BJ (cell line): Measurements from ENCODE around the gene UQCRQ. TPM values are rescaled to one million over a fixed set of nuclear protein-coding genes. Genes with fewer than 3 reads are reported as not detected.
A peak's percentile ranks its signal among the peaks of the same experiment; 100 is the strongest.

Source experiments
- CTCF ChIA-PET: fragments of 350-600 bp; formaldehyde crosslinking; extraction: SDS; loops from one replicate; lab custom pipeline; 2021; ENCODE audit warnings: antibody characterized with exemption, inconsistent platforms; lab: Yijun Ruan, JAX
- POLR2A ChIA-PET: fragments of 300-600 bp; sonication (Branson Sonifier 250); formaldehyde crosslinking; extraction: SDS; loops from one replicate; lab custom pipeline; 2021; ENCODE audit warnings: antibody characterized with exemption; lab: Charles Lee
- DNase-seq: peaks from one replicate; pipeline ENCODE4 v3.0.0-alpha.2; 2011; ENCODE audit warnings: low read depth
- H3K27me3 ChIP-seq: 2 replicates; pipeline ENCODE4 v1.6.0; 2011; ENCODE audit warnings: low read length; ENCODE audit not compliant: control insufficient read depth, insufficient read depth
- H3K36me3 ChIP-seq: 2 replicates; pipeline ENCODE4 v1.5.1; 2011; ENCODE audit warnings: low read length; ENCODE audit not compliant: control insufficient read depth, insufficient read depth
- H3K4me3 ChIP-seq: 2 replicates; pipeline ENCODE4 v1.5.1; 2011; ENCODE audit warnings: low read depth, mild to moderate bottlenecking, control low read depth, low read length
- polyA plus RNA-seq: library from polyadenylated mRNA; depleted of rRNA; stranded (reverse); fragments of >200 nt; gene quantifications from 2 replicates; pipeline ENCODE4 v1.2.3, GENCODE V29; 2011
- TF ChIP-seq, protein P1 (sequence below): IDR thresholded peaks from 2 replicates; pipeline ENCODE4 v1.5.1; 2011; ENCODE audit warnings: low read depth, mild to moderate bottlenecking, control low read depth, inconsistent platforms, low read length, moderate library complexity; ENCODE audit not compliant: insufficient read depth

The UQCRQ gene
- polyA plus RNA-seq, 1 experiment: 289 TPM

DNA sequence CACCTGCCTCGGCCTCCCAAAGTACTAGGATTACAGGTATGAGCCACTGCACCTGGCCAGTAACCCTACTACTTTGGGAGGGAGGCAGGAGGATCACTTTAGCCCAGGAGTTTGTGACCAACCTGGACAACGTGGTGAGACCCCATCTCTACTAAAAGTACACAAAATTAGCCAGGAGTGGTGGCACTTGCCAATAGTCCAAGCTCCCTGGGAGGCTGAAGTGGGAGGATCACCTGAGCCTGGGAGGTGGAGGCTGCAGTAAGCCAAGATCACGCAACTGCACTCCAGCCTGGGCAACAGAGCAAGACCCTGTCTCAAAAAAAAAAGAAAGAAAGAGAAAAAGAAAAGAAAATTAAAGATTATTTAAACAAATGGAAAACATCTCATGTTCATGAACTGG lies 10.4 kb upstream of the UQCRQ start:
- Histone ChIP-seq H3K27me3 (no peaks in the 10 kb centered on the region), H3K4me3 (no peak overlapping the region), H3K36me3 (no peaks in the 10 kb centered on the region)
- CTCF ChIA-PET: interaction anchor here (3.7 kb wide), 1 partner anchor 10 kb away, joined by 15 read pairs; the partner anchor contains the start of genes GDF9 and UQCRQ
- no peak for DNase-seq
- TF ChIP-seq, protein P1, sequence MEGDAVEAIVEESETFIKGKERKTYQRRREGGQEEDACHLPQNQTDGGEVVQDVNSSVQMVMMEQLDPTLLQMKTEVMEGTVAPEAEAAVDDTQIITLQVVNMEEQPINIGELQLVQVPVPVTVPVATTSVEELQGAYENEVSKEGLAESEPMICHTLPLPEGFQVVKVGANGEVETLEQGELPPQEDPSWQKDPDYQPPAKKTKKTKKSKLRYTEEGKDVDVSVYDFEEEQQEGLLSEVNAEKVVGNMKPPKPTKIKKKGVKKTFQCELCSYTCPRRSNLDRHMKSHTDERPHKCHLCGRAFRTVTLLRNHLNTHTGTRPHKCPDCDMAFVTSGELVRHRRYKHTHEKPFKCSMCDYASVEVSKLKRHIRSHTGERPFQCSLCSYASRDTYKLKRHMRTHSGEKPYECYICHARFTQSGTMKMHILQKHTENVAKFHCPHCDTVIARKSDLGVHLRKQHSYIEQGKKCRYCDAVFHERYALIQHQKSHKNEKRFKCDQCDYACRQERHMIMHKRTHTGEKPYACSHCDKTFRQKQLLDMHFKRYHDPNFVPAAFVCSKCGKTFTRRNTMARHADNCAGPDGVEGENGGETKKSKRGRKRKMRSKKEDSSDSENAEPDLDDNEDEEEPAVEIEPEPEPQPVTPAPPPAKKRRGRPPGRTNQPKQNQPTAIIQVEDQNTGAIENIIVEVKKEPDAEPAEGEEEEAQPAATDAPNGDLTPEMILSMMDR: no peak
- POLR2A ChIA-PET: no interaction called here

DNA sequence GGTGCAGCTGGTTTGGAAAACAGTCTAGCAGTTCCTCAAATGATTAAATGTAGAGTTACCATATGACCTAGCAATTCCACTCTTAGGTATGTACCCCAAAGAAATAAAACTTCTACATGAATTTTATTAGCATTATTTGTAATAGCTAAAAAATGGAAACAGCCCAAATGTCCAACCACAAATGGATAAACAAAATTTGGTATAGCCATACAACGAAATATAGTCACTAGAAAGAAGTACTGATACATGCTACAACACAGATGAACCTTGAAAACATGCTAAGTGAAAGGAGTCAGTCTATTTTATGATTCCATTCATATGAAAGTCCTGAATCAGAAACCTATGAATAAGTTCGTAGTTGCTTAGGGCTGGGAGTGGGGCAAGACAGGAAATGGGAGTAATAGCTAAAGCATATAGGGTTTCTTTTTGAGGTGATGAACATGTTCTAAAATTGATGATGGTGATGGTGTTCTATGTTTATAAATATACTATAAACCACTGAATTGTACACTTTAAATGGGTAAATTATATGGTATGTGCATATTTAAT lies 6.5 kb upstream of the UQCRQ start:
- ChIA-PET POLR2A (no interaction called here), CTCF (interaction anchor here (1.6 to 11.5 kb wide), 2 partner anchors 10 to 30 kb away, joined by 5 to 71 read pairs; partner anchors contain the start of gene SHROOM1)
- no peaks in the 10 kb centered on the region; the same call in 1 of the 2 replicates for H3K27me3 ChIP-seq
- H3K4me3 ChIP-seq: no peak overlapping the region
- no peak for DNase-seq
- H3K36me3 ChIP-seq: no peaks in the 10 kb centered on the region
- TF ChIP-seq, protein P1: no peak

DNA sequence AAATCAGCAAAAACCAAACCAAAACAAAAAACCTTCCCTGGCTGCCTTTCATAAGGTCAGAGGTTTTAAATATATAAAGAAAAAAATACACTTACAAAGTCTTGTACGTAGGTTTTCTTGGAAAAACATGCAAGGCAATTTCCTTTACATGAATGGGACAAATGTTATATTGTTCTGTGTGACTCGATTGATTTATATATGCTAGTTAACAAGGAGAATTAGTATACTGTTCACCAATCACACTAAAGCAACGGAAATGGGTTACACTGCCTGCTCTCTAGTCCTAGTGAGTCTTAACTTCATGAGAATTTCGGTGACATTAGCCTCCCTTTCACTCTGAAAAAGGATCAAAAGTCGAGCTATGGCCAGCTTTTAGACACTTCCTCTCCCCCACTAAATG lies 5.7 kb upstream of the UQCRQ start:
- ChIA-PET POLR2A (no interaction called here), CTCF (interaction anchor here (1.0 to 11.5 kb wide), 4 partner anchors 14 to 40 kb away, joined by 3 to 71 read pairs (median 6); partner anchors contain the start of gene SHROOM1)
- Histone ChIP-seq H3K27me3 (no peaks in the 10 kb centered on the region; the same call in 1 of the 2 replicates), H3K4me3 (no peak overlapping the region), H3K36me3 (no peaks in the 10 kb centered on the region)
- TF ChIP-seq, protein P1: no peak
- DNase-seq: no peak

DNA sequence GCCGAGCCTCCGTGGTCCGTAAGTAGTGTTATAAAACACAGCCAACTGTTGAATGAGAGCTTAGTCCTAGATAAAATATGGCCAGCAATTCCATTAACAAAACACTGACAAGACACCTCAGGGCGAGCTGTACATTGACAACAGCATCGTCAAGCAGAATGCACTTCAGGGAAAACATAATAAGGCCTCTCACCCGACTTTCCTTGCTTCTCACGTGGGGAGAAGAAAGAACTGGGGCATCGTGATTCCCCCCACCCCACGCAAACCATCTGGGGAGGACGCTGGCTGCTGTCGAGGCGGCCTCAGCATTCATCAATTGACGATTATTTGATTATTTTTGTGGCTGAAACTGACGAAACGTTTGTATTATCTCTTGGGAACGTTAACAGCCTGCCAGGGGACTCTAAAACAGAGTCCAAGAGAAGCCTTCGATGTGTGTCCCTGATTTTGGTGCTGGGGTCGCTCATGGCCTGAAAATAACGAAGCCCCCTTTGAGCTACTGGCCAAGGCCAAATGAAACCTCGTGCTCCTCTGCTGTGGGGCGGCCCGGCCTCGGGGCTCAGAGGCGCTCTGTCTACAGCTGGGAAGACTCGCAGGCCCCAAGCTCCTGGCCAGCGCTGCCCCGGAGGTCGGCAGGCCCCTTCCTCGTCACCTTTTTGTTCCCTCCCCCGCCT lies 637 bp upstream of the UQCRQ start:
- Histone ChIP-seq H3K4me3 (peak overlapping the region; percentile 79), H3K27me3 (no peaks in the 10 kb centered on the region; the same call in 1 of the 2 replicates), H3K36me3 (peaks cover 5% of the 10 kb centered on the region; the same call in 1 of the 2 replicates)
- POLR2A ChIA-PET: no interaction called here
- DNase-seq: no peak
- TF ChIP-seq, protein P1: no peak
- CTCF ChIA-PET: interaction anchor here (1.1 to 11.5 kb wide), 7 partner anchors 12 to 119 kb away, joined by 3 to 71 read pairs (median 12); partner anchors contain the start of genes CCNI2 and SHROOM1

DNA sequence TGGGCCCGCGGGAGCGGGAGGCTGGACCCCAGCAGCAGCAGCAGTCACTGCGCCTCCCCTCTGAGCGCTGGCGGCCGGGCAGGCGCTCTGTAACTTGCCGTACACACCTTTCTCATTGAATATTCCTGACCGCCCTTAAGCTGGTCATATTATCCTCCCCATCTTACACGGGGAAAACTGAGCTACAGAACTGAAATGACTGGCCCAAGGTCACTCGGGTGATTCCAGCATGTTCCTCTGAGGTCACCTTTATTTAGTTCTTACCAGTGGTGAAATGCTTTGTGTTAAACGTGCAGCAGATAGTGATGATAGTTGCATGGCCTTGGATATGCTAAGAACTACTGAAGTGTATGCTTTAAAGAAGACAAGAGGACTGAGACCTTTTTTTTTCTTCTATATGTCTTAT lies 607 bp downstream of the UQCRQ start:
- CTCF ChIA-PET: interaction anchor here (0.6 to 11.5 kb wide), 5 partner anchors 13 to 47 kb away, joined by 3 to 71 read pairs (median 13); partner anchors contain the start of gene SHROOM1

More for the DNA sequence above, 607 bp downstream of the UQCRQ start:
- H3K27me3 ChIP-seq: no peaks in the 10 kb centered on the region
- TF ChIP-seq, protein P1: no peak
- peaks cover 5% of the 10 kb centered on the region; the same call in 1 of the 2 replicates for H3K36me3 ChIP-seq
- no peak for DNase-seq
- POLR2A ChIA-PET: interaction anchor here (0.6 kb wide), 1 partner anchor 213 kb away, joined by 5 read pairs; no protein-coding TSS in a partner anchor
- peak overlapping the region; percentile 79 for H3K4me3 ChIP-seq
